NCI-H1930 (cell line): ENCODE measurements around the gene ANKLE1.
A peak's percentile ranks its signal among the peaks of the same experiment; 100 is the strongest.

Source experiments
- DNase-seq, 2 experiments: peaks; one replicate each; lab custom pipeline; 2025; lab: John Stamatoyannopoulos, UW

The ANKLE1 gene

GRCh38 chr19:17327068-17327653 lies 45.5 kb downstream of the ANKLE1 start:
- DNase-seq: no peak

GRCh38 chr19:17327654-17328516 lies 46.2 kb downstream of the ANKLE1 start:
- no peak for DNase-seq

DNA sequence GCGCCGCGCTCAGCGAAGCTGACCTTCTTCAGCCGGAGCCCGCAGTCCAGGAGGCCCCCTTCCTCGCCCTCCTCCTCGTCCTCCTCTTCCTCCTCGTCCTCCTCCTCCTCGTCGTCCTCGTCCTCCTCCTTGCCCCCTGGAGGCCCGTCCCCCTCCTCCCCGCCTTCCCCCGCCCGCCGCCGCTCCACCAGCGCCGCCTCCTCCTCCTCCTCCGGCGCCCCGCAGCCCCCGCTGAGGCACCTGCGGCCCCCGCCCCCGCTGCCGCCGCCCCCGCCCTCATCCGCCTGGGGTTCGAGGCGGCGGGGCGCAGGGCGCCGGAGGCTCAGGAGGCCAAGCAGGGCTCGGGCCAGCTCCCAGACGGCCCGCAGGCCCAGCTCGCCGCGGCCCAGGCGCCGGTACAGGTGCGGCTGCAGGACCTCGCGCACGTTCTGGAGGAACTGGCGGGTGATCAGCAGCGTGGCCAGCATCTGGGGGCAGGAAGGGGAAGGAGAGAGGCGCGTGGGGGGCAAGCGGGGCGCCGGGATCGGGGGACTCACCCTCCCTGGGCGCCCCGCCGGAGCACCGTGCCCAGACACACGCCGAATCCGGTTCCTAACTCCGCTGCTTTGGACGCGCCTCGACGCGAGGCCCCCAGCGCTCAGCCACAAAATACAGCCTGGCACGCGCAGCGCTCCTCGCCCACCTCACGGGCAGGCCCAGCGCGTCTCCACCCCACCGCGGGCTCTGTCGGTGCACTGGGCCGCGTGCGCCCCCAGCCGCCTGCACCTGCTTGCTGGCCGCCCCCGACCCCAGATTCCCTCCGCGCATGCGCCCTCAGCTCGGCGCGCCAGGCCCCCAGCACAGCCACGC lies 47.0 kb downstream of the ANKLE1 start:
- DNase-seq: no peak

GRCh38 chr19:17329366-17330261 lies 47.9 kb downstream of the ANKLE1 start:
- no peak for DNase-seq

GRCh38 chr19:17330262-17331044 lies 48.8 kb downstream of the ANKLE1 start:
- DNase-seq: no peak

DNA sequence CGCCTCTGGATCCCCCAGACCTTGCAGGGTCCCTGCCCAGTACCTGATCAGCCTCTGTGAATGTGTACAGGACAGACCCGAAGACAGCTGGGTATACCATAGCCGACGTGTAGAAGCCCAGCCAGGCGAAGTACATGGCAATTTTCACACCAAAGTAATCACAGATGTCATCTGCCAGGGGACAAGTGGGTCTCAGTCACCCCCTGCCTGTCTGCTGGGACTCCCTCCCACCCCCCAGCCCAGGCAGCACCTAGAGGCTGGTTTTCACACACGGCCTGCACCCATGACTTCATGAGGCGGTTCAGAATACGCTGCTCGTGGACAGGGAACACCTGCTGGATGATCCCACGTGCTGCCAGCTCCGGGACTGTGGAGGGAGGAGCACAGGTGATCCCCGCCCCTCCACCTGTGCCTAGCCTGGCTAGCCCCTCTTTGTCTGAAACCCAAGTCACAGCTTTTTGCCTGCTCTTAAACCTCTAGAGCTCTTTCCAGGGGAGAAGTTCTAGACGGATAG lies 49.4 kb downstream of the ANKLE1 start:
- no peak for DNase-seq

DNA sequence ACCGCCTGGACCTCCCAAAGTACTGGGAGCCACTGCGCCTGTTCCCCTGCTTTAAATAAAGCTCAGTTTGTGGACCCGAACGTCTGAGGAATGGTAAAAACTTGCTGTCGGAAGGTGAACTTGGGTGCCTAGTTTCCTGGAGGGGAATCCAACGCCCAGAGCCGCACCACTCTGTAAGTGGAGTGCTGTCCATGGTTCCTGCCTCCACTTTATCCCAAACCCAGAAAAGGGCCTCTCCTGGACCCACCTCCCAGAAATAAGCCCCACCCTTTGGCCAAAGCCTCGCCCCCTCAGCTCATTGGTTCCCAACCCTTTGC lies 50.6 kb downstream of the ANKLE1 start:
- no peak for DNase-seq

DNA sequence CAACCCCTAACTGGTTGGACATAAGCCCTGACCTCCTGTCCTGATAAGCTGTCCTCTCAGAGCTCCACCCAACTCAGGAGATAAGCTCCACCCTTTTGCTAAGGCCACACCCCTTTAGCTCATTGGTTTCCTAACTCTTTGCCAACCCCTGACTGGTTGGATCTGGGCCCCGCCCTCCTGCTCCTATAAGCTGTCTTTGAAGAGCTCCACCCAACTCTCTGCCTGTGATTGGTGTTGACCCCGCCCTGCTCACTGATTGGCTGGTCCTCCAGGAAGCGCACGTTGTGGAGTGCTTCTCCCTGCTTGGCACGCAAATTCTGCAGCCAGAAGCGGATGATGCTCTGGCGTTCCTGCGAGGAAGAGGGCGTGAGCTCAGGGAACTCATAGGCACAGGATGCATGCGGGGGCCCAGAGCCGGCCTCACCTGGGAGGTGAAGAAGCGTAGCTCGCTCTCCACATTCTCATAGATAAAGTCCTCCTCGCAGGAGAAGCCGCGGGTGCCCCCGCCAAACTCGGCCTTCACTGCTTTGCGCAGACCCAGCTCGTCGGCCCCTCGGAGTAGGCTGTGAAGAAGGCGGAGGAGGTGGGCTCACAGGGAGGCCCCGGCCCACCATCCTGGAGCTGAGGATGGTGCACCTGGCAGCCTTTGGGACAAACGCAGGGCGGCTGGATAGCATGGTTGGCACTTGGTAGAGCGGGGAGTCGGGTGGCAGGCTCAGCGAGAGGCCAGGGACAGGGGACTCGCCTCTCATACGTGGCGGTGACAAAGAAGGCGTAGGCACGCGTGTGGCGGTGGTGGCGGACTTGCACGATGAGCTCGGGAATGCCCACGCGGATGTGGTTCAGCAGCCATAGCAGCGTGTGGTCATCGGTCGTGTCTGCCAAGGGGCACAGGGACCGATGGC lies 51.2 kb downstream of the ANKLE1 start:
- no peak for DNase-seq

GRCh38 chr19:17333611-17334413 lies 52.1 kb downstream of the ANKLE1 start:
- no peak for DNase-seq

DNA sequence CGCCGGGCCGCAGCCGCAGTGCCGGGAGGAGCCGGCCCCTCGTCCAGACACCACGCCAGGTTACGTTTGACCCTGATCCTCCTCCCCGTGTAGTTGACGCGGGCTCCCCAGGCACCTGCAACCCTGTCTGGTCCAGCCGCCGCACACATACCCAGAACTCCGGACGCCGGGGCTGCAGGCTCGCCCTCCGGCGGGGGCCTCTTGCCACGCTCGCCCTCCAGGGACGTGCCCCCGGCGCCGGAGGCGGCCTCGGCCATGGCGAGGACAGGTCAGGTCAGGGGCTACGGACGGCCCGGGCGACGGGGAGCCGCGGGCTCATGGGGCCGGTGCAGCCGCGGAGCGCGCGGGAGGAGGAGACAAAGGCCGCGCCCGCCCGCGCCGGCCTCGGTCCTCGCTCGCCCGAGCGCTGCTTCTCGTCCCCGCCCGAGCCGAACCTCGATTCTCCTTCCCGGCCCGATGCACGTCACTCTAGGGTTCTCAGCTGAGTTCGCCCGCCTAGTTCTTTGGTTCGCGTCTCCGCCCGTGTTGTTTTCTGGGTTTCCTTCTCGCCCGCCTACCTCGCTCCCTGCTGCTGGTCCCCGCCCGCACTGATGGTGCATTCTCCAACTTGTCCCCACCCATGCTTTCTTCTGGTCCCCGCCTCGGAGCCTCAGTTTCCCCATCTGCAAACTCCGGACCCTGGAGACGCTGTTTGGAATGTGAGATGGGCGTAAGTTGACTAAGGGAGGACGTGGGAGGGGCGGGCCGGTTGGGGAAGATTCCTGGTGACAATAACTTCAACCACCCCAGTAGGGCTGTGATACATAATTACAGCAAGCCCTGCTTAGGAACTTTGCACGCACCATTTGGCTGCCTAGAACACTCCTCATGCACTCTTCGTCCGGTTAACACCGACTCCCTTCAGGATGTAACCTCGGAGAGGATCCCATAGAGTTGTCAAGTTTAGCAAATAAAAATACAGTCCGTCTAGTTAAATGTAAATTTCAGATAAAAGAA lies 53.0 kb downstream of the ANKLE1 start, which contains the start of gene ANO8:
Gene ANO8 (minus strand): TSS at position 442 of the 996 bp plus-strand sequence. CDS start 185 bp downstream, at position 257.
- DNase-seq: peak; percentile 80 to 86

DNA sequence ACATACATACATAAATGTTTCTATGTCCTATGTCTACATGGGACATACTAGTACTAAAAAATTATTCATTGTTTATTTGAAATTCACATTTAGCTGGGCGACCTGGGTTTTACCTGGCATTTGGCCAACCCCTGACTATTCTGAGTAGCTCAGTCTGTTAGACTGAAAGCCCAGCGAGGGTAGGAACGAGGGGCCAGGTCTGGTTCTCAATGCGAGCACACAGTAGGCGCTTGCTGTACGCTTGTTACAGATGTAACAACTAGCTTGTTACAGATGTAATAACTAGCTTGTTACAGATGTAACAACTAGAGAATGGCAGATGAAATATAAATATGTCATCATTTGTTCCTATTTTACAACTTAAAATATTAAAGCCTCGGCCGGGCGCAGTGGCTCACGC lies 53.9 kb downstream of the ANKLE1 start:
- DNase-seq: no peak
